Medulla oblongata (tissue), 1 donor: ENCODE results near the gene ACP6.

Experiments used
- DNase-seq: peaks from one replicate; pipeline ENCODE4 v3.0.0-alpha.2; 2015; ENCODE audit errors: extremely low spot score

Gene ACP6

DNA sequence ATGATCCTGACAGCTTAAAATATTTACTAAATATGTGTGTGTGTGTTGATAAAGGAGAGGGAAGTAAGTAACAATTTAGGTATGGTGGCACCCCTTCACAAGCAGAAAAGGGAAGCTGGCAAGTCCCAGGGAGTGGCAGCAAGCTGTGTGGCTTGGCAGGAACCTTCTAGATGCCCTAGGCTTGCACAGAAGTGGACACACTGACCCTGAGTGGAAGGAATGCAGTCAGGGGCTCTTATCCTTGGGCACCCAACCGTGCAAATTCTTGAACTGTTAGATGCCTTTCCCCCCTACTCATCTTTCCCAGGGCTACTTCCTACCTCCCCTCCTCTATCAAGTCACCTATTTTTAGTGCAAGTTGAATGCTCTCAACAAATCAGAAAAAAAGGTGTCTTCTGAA lies 18.9 kb downstream of the ACP6 start:
- DNase-seq, result no peak

DNA sequence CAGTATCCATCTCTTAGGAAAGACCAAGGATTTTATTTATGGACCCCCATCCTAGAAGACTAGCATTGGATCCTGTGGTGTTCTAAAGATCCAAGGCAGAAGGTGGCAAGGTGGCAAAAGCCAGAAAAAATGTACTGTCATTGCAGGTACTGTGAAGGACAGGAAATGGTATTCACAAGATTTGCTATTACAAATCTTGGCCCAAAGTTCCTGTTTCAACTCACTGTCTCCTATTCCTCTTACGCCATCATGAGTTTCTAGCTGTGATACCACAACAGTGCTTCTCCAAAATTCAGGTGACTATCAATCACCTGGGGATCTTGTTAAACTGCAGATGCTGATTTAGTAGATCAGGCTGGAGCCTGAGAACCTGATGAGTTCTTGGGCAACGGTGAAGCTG lies 21.4 kb downstream of the ACP6 start:
- no peak for DNase-seq

- no peak for DNase-seq
Measured at GRCh38 chr1:147647796-147648633, 22.3 kb downstream of the ACP6 start.

DNA sequence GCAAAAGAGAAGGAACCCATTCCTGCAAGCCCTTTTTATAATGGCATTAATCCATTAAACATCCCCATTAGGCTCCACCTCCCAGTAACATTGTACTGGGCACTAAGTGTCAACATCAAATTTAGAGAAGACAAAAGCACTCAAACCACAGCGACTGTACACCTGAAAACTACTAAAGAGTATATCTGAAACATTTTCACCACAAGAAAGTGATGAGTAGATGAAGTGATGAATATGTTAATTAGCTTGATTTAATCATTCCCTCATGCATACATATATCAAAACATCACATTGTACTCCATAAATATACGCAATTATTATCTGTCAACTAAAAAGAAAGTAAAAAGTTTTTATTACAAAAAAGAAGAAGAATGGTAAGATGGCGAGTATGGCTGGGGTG lies 26.4 kb downstream of the ACP6 start:
- DNase-seq, result no peak

- peak; percentile 66 for DNase-seq
Measured at GRCh38 chr1:147641695-147642592, 28.4 kb downstream of the ACP6 start.

- no peak for DNase-seq
Measured at GRCh38 chr1:147641291-147641690, 29.0 kb downstream of the ACP6 start.

DNA sequence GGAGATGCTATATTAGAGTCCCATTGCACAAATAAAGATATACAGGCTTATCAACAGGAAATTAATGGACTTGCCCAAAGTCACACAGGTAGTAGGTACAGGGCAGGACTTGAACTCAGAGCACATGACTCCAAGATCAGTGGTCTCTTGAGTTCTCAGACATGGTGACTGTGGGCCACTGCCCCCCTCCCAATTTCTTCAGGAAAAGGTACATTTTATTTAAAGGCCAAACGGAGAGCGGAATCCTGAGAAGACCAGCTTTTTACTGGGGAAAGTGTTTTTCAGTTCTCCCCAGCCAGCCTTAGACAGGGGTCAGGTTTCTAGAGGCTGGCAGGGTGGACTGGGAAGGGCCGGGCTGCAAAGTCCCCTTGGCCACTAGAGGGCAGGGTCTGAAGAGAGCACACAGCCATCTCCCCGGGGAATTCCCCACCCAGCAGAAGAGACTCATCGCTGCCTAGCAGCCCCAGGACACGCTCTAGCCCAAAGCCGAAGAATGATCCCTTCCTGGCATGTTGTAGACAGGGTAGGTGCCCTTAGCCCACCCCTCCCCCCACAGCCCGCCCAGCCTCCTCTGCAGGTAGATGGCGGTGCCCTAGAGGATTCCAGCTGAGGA lies 29.7 kb downstream of the ACP6 start:
- peak; percentile 73 for DNase-seq

DNA sequence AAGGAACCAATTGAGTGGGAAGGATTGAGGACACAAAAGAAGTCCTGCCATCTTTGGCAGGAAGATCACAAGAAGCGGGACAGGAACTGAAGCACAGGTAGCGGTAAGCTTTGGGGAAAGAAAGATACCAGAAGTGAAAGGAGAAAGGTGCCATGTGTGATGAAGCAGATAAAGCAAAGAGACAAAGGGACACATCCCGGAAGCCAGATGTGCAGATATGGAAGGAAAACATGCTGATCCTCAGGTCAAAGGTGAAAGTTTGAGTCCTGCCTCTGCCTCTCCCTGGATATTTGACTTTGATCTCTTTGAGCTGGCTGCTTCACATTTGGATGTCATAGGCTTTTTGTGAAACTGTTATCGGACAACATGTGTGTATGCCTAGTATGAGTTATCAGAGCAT lies 34.0 kb downstream of the ACP6 start:
- DNase-seq, result no peak

DNA sequence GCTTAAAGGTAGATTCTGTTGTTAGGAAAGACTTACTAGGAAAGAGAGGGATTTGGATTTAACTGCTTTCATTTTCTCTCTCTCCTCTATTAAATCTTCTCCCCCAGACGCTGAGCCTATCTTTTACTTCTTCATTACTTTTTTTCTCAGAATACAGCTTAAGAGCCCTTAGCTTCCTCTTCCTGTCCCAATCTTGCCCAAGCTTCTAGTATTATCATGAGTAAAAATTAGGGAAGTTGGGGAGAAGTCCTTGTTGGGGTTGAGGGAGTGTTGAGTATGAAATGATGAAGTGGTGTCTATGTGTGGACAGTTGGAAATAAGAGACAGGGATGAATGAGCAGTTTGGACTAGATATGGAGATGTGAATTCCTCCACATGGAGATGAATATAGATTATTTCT lies 35.0 kb downstream of the ACP6 start:
- DNase-seq, result peak; percentile 55

GRCh38 chr1:147634645-147635044 lies 35.7 kb downstream of the ACP6 start:
- no peak for DNase-seq

- DNase-seq, result no peak
Measured at GRCh38 chr1:147633759-147634158, 36.6 kb downstream of the ACP6 start.

DNA sequence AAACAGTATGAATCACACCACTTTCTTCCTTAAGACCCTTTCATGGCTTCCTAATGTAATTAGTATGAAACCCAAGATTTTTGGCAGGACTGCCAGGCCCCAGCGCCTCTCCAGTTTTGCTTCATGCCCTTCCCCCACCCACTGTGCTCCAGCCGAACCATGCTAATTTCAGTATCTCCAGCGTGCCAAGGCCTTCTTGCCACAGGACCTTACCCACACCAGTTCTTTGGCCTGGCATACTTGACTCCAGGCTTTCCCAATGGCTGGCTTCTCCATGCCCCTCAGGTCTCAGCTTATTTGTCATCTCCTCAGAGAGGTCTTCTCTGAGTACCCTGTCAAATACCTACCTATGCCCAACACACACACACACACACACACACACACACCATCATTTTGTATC lies 38.5 kb downstream of the ACP6 start:
- no peak for DNase-seq

- DNase-seq, result peak; percentile 29
Measured at GRCh38 chr1:147630447-147630846, 39.9 kb downstream of the ACP6 start.

GRCh38 chr1:147630022-147630421 lies 40.3 kb downstream of the ACP6 start:
- no peak for DNase-seq

GRCh38 chr1:147628441-147628840 lies 41.9 kb downstream of the ACP6 start:
- no peak for DNase-seq

DNA sequence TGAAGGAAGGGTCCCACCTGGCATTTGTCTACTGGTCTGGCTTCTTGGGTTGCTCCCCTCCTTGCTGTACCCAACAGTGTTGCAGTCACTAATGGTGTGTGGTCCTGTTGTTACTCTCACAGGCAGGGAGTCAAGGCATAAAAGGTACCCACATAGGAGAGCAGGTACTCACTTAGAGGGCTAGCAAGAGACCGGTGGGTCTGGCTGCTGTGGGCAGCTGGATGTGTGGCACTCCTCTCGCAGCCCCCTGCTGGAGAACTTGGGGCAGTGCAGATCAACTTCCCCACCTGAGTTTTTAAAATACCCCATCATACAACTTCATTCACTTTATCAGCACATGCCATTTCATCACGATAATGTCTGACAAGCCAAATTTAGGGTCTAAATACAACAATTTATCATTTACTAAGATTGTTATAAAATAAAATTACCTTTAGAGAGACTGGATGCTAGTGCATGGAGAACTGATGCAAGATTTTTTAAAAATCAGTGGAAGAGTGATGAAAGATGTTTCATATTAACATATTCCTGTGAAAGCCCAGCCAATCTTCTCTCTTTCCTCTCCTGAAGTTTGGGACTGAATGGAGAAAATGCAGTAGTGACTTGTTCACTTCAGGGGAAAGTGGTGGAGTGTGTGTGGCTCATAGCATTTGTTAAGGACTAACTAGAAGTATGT lies 42.8 kb downstream of the ACP6 start:
- DNase-seq, result peak; percentile 49

DNA sequence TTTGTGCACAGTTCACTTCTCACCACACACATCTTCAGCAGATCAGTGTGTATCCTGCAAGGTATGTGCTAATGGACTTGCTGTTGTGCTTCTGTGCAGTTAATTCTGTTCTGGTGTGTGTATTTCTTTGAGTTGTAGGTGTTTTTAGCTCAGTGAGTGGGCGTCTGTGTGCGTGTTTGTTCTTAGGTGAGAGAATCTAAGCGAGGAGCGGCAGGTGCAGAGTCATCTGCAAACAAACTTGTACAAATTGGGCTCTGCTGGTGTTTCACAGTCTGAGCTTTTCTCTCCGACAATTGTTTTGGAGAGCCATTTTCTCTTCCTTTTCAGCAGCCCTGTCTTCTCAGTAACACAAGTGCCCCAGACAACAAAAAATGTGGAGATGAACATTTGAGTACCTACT lies 43.6 kb downstream of the ACP6 start:
- DNase-seq, result no peak

GRCh38 chr1:147626291-147626690 lies 44.0 kb downstream of the ACP6 start:
- no peak for DNase-seq

GRCh38 chr1:147625362-147625995 lies 44.8 kb downstream of the ACP6 start:
- DNase-seq, result peak; percentile 23

DNA sequence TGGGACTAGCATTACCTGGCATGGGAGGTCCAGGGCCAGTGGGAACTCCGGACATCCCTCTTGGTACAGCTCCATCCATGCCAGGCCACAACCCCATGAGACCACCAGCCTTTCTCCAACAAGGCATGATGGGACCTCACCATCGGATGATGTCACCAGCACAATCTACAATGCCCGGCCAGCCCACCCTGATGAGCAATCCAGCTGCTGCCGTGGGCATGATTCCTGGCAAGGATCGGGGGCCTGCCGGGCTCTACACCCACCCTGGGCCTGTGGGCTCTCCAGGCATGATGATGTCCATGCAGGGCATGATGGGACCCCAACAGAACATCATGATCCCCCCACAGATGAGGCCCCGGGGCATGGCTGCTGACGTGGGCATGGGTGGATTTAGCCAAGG lies 45.8 kb downstream of the ACP6 start:
- DNase-seq, result no peak

DNA sequence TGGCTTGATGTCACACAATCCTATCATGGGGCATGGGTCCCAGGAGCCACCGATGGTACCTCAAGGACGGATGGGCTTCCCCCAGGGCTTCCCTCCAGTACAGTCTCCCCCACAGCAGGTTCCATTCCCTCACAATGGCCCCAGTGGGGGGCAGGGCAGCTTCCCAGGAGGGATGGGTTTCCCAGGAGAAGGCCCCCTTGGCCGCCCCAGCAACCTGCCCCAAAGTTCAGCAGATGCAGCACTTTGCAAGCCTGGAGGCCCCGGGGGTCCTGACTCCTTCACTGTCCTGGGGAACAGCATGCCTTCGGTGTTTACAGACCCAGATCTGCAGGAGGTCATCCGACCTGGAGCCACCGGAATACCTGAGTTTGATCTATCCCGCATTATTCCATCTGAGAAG lies 46.3 kb downstream of the ACP6 start:
- DNase-seq, result no peak
